Loucy (cell line): ENCODE measurements around the gene SHD.
A peak's percentile ranks its signal among the peaks of the same experiment; 100 is the strongest.
"Not testable (repeated sequence)": the region's sequence is repeated elsewhere in the genome, so short reads cannot be mapped to it uniquely, and the experiment has no call there.

Experiments used
- H2AFZ ChIP-seq: fragments of 200-600 bp; sonication (generic); 2 replicates; pipeline ENCODE4 v1.6.0; 2016; ENCODE audit warnings: antibody characterized with exemption, mild to moderate bottlenecking, low read length, moderate library complexity
- H3F3A ChIP-seq: fragments of 200-600 bp; 2 replicates; pipeline ENCODE4 v1.6.0; 2016; ENCODE audit warnings: antibody characterized with exemption, low read depth, mild to moderate bottlenecking
- H3K27me3 ChIP-seq: fragments of 200-600 bp; sonication (generic); 2 replicates; pipeline ENCODE4 v1.6.1; 2014; ENCODE audit warnings: low read length, mild to moderate bottlenecking; ENCODE audit not compliant: insufficient read depth, poor library complexity, severe bottlenecking
- H3K36me3 ChIP-seq: fragments of 200-600 bp; sonication (generic); 2 replicates; pipeline ENCODE4 v1.6.1; 2016; ENCODE audit warnings: low read length; ENCODE audit not compliant: insufficient read depth
- H3K4me1 ChIP-seq: fragments of 200-600 bp; sonication (generic); 2 replicates; pipeline ENCODE4 v1.5.1; 2014; ENCODE audit warnings: low read length, mild to moderate bottlenecking; ENCODE audit not compliant: insufficient read depth, poor library complexity, severe bottlenecking
- H3K4me2 ChIP-seq: fragments of 200-600 bp; sonication (generic); 2 replicates; pipeline ENCODE4 v1.6.0; 2014; ENCODE audit warnings: antibody characterized with exemption, low read length, low read depth, mild to moderate bottlenecking; ENCODE audit not compliant: poor library complexity, severe bottlenecking
- H3K4me3 ChIP-seq: fragments of 200-600 bp; sonication (generic); 2 replicates; pipeline ENCODE4 v1.5.1; 2014; ENCODE audit warnings: low read length, mild to moderate bottlenecking, mixed read lengths; ENCODE audit not compliant: poor library complexity, severe bottlenecking
- H3K79me2 ChIP-seq: fragments of 200-600 bp; sonication (generic); 2 replicates; pipeline ENCODE4 v1.6.1; 2014; ENCODE audit warnings: low read length; ENCODE audit not compliant: insufficient read depth
- H3K9ac ChIP-seq: fragments of 200-600 bp; sonication (generic); 2 replicates; pipeline ENCODE4 v1.6.0; 2014; ENCODE audit warnings: mild to moderate bottlenecking, low read depth, low read length, moderate library complexity; ENCODE audit not compliant: poor library complexity, severe bottlenecking
- H3K9me2 ChIP-seq: fragments of 200-600 bp; sonication (generic); replicated peaks from 2 replicates; pipeline ENCODE4 v1.6.1; 2016; ENCODE audit warnings: low read depth, low read length, mixed read lengths
- H3K9me3 ChIP-seq: fragments of 200-600 bp; sonication (generic); 2 replicates; pipeline ENCODE4 v1.6.1; 2014; ENCODE audit warnings: mild to moderate bottlenecking, antibody characterized with exemption, low read length, low read depth; ENCODE audit not compliant: insufficient read depth
- H4K20me1 ChIP-seq: fragments of 200-600 bp; sonication (generic); 2 replicates; pipeline ENCODE4 v1.6.0; 2014; ENCODE audit warnings: antibody characterized with exemption, low read length, mild to moderate bottlenecking; ENCODE audit not compliant: insufficient read depth, poor library complexity, severe bottlenecking
- CTCF ChIP-seq: fragments of 200-600 bp; sonication (generic); conservative IDR thresholded peaks from 2 replicates; pipeline ENCODE4 v1.5.1; 2014; ENCODE audit warnings: mild to moderate bottlenecking, antibody characterized with exemption, low read length
- EZH2phosphoT487 ChIP-seq: fragments of 200-600 bp; IDR thresholded peaks from 2 replicates; pipeline ENCODE4 v1.6.1; 2018; ENCODE audit warnings: antibody characterized with exemption, mild to moderate bottlenecking, moderate library complexity, borderline replicate concordance

Gene SHD

GRCh38 chr19:4278419-4279266 lies at the start of gene SHD:
Gene SHD (plus strand): TSS chr19:4279266. CDS start chr19:4280064, 798 bp downstream.
- H3F3A ChIP-seq, result no peaks in the 10 kb centered on the region
- H3K36me3 ChIP-seq, result no peaks in the 10 kb centered on the region
- no peaks in the 10 kb centered on the region for H3K79me2 ChIP-seq
- H2AFZ ChIP-seq, result peak within 1 kb of the TSS; percentile 17
- no peaks in the 10 kb centered on the region for H3K27me3 ChIP-seq
- H3K9me2 ChIP-seq, result no peaks in the 10 kb centered on the region
- H3K4me1 ChIP-seq, result peaks cover 6% of the 10 kb centered on the region
- TF ChIP-seq CTCF (no peak), EZH2phosphoT487 (no peak)
- no peaks in the 10 kb centered on the region for H4K20me1 ChIP-seq
- peak within 1 kb of the TSS; percentile 81 for H3K4me2 ChIP-seq
- peak within 1 kb of the TSS; percentile 66 for H3K4me3 ChIP-seq
- H3K9me3 ChIP-seq, result no peaks in the 10 kb centered on the region
- peak within 1 kb of the TSS; percentile 52 for H3K9ac ChIP-seq

GRCh38 chr19:4230237-4230636 lies 48.8 kb upstream of the SHD start:
- not testable (repeated sequence) for H4K20me1 ChIP-seq, H3K4me2 ChIP-seq, H3K9ac ChIP-seq, H3K4me1 ChIP-seq, H3K36me3 ChIP-seq, H2AFZ ChIP-seq, H3K9me2 ChIP-seq, H3K79me2 ChIP-seq, H3K4me3 ChIP-seq, H3K9me3 ChIP-seq, H3F3A ChIP-seq
- H3K27me3 ChIP-seq, result peaks cover 11% of the 10 kb centered on the region

GRCh38 chr19:4231521-4231920 lies 47.5 kb upstream of the SHD start:
- not testable (repeated sequence) for H3K4me1 ChIP-seq, H3K9me2 ChIP-seq, H3F3A ChIP-seq, H3K36me3 ChIP-seq, H3K4me3 ChIP-seq, H3K9ac ChIP-seq, H3K9me3 ChIP-seq, H2AFZ ChIP-seq, H3K4me2 ChIP-seq, H4K20me1 ChIP-seq, H3K79me2 ChIP-seq
- H3K27me3 ChIP-seq, result peaks cover 11% of the 10 kb centered on the region

- H4K20me1 ChIP-seq, H3F3A ChIP-seq, H3K79me2 ChIP-seq, H3K9ac ChIP-seq, H3K4me3 ChIP-seq, H3K4me1 ChIP-seq, H3K4me2 ChIP-seq, H3K9me3 ChIP-seq, H2AFZ ChIP-seq, H3K9me2 ChIP-seq, H3K36me3 ChIP-seq: not testable (repeated sequence)
- H3K27me3 ChIP-seq, result peaks cover 11% of the 10 kb centered on the region
These were observed 46.9 kb upstream of the SHD start for GRCh38 chr19:4232139-4232538.
